NCI-H2196 treated with DMSO at 0.1 percent for 48 hours (cell line): ENCODE data around the gene WDR88.
"Not testable (repeated sequence)": the region's sequence is repeated elsewhere in the genome, so short reads cannot be mapped to it uniquely, and the experiment has no call there.

ENCODE experiments used
- DNase-seq: peaks from one replicate; lab custom pipeline; 2025; ENCODE audit not compliant: unreplicated experiment; lab: John Stamatoyannopoulos, UW

Gene WDR88

DNA sequence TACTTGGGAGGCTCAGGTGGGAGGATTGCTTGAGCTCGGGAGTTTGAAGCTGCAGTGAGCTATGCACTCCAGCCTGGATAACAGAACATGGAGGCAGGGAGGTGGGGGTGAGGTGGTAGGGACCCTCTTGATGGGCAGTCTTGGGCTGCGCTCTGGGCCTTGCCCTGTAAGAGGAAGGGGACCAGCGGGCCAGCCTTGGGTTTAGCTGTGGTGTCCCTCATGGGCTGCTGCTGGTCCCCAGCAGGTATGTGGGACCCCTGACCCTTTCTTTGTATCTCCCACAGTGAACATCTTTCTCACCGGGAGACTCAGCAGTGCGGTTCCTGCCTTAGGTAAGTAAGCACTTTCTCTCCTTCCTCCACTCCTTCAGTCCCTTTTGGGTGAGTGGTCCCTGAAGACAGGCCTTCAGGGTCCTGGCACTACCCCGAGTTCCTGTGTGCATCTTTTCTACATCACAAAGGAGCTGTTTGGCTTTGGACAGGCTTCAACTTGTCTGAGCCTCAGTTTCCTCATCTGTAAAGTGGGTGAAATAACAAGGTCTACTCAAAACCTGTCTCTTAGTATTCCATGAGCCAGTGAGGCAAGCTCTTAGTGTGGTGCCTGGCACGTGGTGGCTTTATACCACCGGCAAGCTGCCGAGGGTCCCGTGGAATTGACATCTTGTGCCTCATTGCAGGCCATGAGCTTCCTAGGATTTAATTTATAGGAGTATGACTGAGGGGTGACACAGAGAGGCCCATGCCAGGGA lies 64.7 kb downstream of the WDR88 start:
- no peak for DNase-seq

DNA sequence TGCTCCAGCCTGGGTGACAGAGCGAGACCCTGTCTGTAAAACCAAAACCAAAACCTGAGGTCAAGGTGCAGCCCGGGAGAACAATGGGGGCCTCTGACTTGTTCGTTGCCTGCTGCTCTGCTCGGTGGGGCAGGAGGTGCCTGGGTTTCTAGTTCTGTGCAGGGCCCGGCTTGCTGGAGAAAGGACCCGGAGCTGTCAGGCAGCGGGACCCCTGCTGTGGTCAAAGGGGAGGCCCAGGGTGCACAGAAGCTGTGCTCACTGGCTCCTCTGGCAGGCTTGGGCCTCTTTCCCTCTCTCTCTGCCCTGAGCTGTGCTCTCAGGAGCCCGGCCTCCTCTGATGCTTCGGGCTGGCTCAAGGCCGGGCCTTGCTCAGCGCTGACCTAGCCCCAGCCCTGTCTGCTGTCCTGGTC lies 65.7 kb downstream of the WDR88 start:
- no peak for DNase-seq

DNA sequence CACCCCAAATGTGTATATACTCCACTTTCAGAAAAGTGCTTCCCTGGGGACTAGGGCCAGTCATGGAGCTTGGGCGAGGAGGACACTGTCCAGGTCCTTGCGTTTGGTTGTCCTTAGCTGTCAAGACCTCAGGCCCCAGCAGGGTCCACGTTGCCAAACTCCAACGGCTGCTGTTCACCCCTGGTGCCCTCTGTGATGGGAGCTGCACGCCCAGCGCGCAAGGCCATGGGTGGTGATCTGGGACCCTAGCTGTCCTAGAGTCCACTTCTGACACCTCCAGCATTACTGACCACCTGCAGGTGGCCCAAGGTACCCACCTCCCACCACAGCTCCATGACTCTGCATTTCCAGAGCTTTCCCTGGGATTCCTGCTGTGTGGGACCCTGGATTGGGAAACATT lies 66.3 kb downstream of the WDR88 start:
- no peak for DNase-seq

DNA sequence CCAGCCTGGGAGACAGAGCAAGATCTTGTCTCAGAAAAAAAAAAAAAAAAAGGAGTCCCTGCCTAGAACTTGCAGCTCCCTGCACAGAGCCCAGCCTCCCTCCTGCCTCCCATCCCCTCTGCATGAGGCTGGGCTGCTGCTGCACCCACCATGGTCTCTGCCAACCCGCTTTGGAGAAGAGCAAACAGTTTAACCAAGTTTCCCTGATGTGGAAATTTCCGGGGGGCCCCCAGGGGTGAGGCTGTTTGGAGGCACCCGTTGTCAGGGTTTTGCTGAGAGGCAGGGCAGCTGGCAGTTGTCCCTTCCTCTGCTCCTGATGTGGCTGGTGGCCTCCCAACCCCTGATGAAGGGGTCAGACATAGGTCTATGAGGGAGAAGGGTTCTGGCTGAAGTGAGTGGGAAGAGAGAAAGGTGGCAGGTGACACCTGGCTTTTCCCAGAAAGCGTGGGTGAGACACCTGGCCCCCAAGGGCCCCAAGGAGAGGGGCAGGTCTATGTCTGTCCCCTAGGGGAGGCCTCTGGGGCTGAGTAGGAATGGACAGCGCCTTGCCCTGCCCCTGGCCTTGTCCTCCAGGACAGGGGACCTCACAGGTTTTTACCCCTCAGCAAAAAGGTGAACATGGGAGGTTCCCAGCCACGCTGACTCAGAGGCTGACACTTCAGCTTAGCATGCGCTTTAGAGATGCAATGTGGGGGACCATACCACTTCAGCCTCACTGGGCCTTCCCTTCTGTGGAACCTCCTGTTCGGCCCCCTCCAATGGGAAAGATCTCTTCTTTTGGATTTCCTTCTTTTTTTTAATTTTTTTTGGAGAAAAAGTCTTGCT lies 67.7 kb downstream of the WDR88 start:
- DNase-seq, result no peak

DNA sequence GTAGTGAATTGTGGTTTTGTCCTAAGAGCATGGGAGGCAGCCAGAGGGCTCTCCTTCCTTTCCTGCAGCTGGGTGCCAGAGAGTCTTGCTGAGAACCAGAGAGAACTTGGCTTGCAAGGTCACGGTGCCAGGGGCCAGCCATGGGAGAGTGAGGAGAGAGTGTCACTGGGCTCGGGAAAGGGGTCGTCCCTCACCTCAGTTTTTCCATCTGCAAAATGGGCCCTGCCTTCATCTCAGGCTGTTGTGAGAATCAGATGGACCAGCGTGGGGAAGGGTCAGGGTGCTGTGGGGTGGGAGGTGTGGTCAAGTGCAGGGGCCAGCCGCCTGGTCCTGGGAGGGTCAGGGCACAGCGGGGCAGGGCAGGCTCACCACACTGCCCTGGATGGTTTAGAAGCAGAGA lies 69.6 kb downstream of the WDR88 start:
- DNase-seq, result no peak

DNA sequence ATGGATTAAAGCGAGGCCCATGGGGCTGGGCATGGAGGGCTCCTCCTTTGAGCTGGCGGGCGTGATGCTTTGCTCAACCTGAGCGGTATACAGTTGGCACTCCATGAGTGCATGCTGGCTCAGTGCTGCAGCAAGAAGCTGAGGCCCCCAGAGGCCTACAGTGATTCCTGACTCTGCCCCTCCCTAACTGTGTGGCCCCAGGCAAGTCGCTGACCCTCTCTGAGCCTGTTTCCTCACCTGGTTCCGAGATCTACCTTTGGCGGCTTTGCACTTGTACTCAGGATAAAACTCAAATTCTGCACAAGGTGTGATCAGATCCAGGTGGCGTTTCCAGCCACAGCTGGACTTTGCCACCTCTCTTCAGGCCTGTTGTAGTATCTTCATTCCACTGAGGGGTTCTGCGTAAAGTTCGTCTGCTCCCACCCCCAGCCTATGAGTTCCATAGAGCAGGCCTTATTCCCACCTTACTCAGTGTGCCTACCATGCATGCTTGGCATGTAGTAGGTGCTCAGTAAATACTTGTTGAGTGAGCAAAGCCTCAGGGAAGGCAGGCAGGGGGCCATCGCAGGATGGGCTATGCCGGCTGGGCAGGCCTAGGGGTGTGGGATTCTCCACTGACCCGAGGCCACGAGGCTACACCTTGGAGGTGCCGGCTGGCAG lies 70.1 kb downstream of the WDR88 start:
- no peak for DNase-seq

DNA sequence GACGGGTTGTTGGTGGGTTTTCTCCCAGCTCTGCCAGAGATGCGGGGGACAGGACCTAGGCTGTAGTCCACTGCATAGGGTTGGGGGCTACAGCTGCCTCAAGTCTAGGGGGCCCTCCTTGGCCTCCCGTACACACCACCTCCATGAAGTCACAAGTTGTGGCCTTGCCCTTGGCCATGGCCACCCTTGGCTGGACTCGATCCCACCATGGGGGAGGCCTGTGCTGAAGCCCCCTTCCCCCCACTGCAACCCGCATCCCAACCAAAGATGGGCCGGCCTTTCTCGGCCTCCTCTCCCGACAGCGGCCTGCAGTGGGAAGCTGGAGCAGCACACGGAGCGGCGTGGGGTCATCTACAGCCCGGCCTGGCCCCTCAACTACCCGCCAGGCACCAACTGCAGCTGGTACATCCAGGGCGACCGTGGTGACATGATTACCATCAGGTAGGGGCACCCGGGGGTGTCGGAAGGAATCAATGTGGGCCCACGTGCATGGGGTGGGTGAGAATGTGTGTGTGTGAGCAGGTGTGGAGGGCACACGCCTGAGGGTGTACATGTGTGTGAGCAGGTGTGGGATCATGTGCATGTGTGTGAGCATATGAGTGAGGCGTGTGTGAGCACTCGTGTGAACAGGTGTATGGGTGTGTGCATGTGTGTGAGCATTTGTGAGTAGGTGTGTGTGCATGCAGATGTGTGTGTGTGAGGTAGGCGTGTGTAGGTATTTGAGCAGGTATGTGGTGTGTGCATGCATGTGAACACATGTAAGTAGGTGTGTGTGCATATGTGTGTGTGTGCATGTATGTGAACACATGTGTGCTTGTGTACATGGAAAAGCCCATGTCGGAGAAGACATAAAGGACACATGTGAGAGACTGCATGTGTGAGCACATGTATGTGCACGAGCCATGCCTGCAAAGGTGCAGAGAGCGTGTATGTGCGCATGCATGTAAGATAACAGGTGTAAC lies 70.9 kb downstream of the WDR88 start:
- DNase-seq, result no peak

DNA sequence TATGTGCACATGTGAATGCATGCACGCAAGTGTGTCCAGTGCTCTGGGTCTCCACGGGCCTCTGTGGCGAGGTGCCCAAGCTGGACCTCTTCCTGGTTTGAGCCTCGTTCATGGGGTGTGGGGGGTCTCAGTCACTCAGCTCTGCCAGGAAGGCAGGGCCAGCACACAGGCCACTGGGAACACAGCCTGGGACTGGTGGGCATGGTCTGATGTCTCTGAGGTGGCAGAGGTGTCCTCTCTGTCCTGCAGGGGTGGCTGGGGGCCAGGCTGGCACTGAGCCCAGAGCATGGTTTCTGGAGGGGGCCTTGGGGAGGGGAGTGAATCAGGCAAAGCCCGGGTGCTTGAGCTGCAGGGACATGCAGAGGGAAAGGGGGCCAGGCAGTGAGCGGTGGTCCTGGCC lies 71.6 kb downstream of the WDR88 start:
- no peak for DNase-seq

DNA sequence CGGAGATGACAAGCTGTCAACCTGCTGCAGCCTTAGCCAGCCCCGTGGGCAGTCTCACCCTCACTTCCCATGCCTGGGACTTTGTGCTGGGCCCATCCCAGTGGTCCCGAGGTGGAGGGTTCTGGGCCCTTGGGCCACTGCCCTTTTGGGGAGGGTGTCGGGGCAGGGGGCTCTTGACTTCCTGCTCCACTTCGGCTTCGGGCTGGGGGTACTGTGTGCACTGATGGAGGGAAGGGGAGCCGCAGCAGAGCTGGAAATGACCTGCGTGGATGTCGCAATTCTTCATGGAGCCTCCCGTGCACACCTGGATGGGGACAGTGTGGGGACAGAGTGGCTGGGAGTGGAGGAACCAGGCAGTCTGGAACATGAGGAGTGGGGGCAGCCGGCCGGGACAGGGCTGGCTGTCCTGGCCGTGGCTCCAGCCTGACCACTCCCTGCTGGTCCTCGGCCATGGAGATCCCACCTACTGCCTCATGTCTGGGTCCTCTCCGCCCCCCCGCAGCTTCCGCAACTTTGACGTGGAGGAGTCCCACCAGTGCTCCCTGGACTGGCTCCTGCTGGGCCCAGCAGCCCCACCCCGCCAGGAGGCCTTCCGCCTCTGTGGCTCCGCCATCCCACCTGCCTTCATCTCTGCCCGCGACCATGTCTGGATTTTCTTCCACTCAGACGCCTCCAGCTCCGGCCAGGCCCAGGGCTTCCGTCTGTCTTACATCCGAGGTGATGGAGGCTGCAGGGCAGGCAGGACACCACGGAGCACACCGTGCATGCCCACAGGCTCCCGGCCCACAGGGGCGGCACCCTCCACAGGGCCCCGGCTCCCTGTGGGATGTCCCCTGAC lies 72.4 kb downstream of the WDR88 start:
- no peak for DNase-seq

DNA sequence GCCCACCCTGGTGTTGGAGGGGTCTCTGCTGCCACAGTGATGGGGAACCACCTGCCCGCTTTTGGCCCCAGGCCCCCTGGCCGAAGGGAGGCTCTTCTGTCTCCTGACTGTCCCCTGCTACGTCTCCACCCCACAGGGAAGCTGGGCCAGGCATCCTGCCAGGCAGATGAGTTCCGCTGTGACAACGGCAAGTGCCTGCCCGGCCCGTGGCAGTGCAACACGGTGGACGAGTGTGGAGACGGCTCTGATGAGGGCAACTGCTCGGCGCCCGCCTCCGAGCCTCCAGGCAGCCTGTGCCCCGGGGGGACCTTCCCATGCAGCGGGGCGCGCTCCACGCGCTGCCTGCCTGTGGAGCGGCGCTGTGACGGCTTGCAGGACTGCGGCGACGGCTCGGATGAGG lies 73.2 kb downstream of the WDR88 start:
- no peak for DNase-seq

DNA sequence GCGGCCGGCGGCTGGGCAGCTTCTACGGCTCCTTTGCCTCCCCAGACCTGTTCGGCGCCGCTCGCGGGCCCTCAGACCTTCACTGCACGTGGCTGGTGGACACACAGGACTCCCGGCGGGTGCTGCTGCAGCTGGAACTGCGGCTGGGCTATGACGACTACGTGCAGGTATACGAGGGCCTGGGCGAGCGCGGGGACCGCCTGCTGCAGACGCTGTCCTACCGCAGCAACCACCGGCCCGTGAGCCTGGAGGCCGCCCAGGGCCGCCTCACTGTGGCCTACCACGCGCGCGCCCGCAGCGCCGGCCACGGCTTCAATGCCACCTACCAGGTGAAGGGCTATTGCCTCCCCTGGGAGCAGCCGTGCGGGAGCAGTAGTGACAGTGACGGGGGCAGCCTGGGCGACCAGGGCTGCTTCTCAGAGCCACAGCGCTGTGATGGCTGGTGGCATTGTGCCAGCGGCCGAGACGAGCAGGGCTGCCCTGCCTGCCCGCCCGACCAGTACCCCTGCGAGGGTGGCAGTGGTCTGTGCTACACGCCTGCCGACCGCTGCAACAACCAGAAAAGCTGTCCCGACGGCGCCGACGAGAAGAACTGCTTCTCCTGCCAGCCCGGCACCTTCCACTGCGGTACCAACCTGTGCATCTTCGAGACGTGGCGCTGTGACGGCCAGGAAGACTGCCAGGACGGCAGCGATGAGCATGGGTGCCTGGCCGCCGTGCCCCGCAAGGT lies 73.8 kb downstream of the WDR88 start:
- DNase-seq, result no peak

DNA sequence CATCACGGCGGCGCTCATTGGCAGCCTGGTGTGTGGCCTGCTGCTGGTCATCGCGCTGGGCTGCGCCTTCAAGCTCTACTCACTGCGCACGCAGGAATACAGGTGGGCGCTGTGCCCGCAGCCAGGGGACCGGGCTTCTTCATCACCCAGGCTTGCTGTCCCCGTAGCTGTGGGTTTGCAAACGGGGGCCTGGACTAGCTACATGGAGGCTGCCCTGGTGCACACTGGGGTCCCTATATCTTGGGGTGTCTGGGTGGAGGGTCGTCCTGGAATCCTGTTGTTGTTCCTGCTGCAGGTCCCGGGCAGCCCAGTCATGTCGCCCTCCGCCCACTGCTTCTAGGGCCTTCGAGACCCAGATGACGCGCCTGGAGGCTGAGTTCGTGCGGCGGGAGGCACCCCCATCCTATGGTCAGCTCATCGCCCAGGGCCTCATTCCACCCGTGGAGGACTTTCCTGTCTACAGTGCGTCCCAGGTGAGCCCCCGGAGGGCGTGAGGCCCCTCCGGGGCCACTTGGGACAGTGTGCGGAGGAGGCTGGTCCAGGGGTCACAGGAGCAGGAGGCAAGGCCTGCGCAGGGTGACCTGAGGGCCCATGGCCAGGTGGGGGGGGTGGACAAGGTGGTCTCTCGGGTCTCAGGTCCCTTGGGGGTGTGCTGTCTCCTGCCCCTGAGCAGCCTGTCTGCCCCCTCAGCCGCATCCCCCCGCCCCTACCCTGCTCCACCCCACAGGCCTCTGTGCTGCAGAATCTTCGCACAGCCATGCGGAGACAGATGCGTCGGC lies 74.5 kb downstream of the WDR88 start:
- no peak for DNase-seq

DNA sequence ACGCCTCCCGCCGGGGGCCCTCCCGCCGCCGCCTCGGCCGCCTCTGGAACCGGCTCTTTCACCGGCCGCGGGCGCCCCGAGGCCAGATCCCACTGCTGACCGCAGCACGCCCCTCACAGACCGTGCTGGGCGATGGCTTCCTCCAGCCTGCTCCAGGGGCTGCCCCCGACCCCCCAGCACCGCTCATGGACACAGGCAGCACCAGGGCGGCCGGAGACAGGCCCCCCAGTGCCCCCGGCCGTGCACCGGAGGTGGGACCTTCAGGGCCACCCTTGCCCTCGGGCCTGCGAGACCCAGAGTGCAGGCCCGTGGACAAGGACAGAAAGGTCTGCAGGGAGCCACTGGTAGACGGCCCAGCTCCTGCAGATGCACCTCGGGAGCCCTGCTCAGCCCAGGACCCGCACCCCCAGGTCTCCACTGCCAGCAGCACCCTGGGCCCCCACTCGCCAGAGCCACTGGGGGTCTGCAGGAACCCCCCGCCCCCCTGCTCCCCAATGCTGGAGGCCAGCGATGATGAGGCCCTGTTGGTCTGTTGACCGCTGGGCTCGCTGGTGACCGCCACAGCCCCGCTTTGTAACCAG lies 75.2 kb downstream of the WDR88 start:
- DNase-seq, result no peak

DNA sequence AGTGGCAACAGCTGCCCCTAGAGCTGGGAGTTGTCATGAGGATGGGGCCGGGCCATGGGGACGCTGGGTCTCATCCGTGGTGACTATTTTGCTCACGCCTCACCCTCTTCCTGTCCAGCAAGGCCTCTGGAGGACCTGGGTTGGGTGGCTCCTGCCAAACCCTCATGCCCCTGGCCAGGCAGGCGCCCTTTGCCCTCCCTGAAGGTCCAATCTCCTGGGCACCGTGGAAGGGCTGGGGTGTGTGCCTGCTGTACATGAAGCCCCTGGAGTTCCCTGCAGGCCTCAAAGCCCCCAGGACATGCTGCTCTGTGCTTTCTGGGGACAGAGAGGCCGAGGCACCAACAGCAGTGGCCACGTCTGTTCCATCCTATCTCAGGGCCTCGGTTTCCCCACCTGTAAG lies 76.0 kb downstream of the WDR88 start:
- no peak for DNase-seq

DNA sequence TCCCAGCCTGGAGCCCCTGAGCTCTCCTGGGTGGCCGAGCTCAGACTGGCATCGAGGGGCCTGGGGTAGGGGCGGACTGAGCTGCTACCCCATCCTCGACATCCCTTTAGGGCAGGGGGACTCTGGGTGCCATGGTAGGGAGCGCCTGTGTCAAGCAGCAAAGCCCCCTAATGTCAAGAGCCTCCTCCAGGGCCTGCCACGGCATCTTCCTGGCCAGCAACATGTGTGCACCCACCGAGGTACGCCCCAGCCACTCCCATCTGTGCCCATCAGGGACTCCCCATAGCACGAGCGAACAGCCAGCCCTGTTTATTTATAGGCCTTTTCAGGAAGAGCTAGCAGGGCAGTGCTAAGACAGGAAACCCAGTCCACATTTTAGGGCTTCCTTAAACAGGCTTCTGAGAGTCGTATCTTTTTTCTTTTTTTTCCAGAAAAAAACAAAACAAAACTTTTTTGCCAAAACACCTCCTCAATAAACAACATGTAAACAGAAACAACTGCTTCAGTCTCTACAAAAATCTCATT lies 76.5 kb downstream of the WDR88 start:
- DNase-seq, result no peak

DNA sequence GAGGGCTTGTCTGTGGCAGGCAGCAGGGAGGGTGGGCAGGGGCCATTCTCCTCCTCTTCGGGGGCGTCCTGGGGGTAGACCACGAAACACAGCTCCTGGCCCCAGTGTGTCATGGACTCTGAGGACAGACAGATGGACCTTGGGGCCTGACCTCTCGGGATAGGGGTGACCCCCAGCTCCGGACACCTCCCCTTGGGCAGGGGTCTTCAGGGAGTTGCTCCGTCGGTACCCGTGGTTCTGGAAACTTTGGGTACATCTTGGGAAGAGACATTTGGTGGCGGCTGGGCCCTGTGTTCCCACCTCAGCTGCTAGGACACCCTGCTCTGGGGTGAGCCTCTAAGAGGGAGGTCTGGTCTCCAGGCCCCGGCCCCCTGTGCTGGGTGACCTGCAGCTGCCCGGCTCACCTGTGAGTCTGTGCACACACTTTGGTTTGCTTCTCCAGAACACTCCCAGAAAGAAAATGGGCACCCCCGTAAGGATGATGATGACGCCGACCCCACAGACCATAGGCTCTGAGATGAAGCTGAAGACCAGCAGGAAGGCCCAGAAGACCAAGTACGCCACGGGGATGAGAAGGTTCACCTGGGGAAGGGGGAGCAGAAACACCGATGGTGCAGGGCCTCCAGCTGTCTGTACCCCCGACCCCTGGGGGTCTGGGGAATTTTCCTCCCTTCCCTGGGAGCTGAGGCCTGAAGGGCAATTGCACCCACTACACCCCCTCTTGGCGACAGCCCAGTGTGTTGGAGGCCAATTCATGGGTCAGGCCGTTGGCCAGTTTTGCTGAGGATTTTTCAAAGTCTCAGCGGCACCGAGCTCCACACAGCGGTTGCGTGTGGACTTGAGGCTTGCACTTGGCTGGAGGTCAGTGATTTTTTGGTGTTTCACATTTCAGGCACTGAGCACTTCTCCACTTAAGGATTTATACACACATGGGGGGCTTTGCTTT lies 77.3 kb downstream of the WDR88 start:
- no peak for DNase-seq

DNA sequence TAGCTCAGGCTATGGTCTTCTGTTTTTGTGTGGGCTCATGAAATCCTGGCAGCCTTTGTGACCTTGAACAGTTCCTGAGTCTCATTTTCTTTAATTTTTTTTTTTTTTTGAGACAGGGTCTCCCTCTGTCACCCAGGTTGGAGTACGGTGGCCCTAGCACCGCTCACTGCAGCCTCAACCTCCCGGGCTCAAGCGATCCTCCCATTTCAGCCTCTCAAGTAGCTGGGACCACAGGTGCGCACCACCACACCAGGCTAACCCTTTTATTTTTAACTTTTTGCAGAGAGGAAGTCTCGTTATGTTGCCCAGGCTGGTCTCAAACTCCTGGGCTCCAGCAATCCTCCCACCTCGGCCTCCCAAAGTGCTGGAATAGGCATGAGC lies 77.9 kb downstream of the WDR88 start:
- not testable (repeated sequence) for DNase-seq
